Prostate gland (tissue), 2 donors: ENCODE measurements around the gene DPYD. TPM values are rescaled to one million over a fixed set of nuclear protein-coding genes. Genes with fewer than 3 reads are reported as not detected.

Source experiments
- DNase-seq: peaks from one replicate; pipeline ENCODE4 v3.0.0-alpha.2; 2019; ENCODE audit warnings: low spot score
- H3K27ac ChIP-seq, 2 donors: fragments of 200-600 bp; sonication (generic); 2 replicates each; pipeline ENCODE4 v1.5.1; 2017 to 2019
- H3K27me3 ChIP-seq: fragments of 200-600 bp; sonication (generic); replicated peaks from 2 replicates; pipeline ENCODE4 v1.5.1; 2019; ENCODE audit not compliant: insufficient read depth
- H3K36me3 ChIP-seq, 2 donors: fragments of 200-600 bp; sonication (generic); 1 replicate in 1 of 2; 2 replicates in 1 of 2; pipeline versions ENCODE4 v1.5.1 to v1.8.1; 2017 to 2019
- H3K4me1 ChIP-seq: fragments of 200-600 bp; sonication (generic); replicated peaks from 2 replicates; pipeline ENCODE4 v1.5.1; 2019
- H3K4me3 ChIP-seq, 2 donors: fragments of 200-600 bp; sonication (generic); 2 replicates each; pipeline ENCODE4 v1.5.1; 2017 to 2019
- H3K9me3 ChIP-seq: fragments of 200-600 bp; sonication (generic); 2 replicates; pipeline ENCODE4 v1.5.1; 2017
- CTCF ChIP-seq, 4 experiments: fragments of 200-600 bp in 2 of 4; fragments of 450-650 bp in 2 of 4; sonication (generic) in 2 of 4; IDR thresholded peaks; 1 replicate in 3 of 4; 2 replicates in 1 of 4; pipeline ENCODE4 v1.5.1; 2016 to 2019; ENCODE audit warnings: antibody characterized with exemption in 4 of 4, mild to moderate bottlenecking in 2 of 4, moderate library complexity in 2 of 4
- POLR2A ChIP-seq: fragments of 450-650 bp; IDR thresholded peaks from one replicate; pipeline ENCODE4 v1.6.1; 2016; ENCODE audit warnings: antibody characterized with exemption, mild to moderate bottlenecking
- POLR2AphosphoS5 ChIP-seq: sonication (generic); formaldehyde crosslinking; IDR thresholded peaks from one replicate; pipeline ENCODE4 v1.6.1; 2017; ENCODE audit warnings: antibody characterized with exemption
- WGBS: methylation state at CpG from one replicate; pipeline ENCODE4 v1.1.5; 2018; 5-methylcytosine and 5-hydroxymethylcytosine counted together
- intact Hi-C: fragments of 100-400 bp; cut with DNase I; formaldehyde crosslinking; loops from one replicate; pipeline ENCODE4 v1.14.2; 2022
- total RNA-seq, 2 donors: library from RNA; depleted of rRNA; stranded (reverse); fragments of >200 nt; gene quantifications; one replicate each; pipeline ENCODE4 v1.1.0, GENCODE V29; 2016

The DPYD gene
- total RNA-seq, 2 donors from 2014 or later, result 18.2 to 19.7 TPM

- H3K9me3 ChIP-seq, result no peaks in the 10 kb centered on the region
- H3K36me3 ChIP-seq, result no peaks in the 10 kb centered on the region
- H3K27me3 ChIP-seq, result no peaks in the 10 kb centered on the region
- DNase-seq, result no peak
- H3K4me3 ChIP-seq, result no peak overlapping the region
- no peak for TF ChIP-seq CTCF (IDR thresholded peaks at IDR 0.05)
- TF ChIP-seq POLR2AphosphoS5, result no peak
- no peak for TF ChIP-seq POLR2A
- no peaks in the 10 kb centered on the region for H3K4me1 ChIP-seq
- H3K27ac ChIP-seq, result no peak overlapping the region
- intact Hi-C loops, result no loop called here
Measured at GRCh38 chr1:97392701-97393100, 528.1 kb downstream of the DPYD start.

DNA sequence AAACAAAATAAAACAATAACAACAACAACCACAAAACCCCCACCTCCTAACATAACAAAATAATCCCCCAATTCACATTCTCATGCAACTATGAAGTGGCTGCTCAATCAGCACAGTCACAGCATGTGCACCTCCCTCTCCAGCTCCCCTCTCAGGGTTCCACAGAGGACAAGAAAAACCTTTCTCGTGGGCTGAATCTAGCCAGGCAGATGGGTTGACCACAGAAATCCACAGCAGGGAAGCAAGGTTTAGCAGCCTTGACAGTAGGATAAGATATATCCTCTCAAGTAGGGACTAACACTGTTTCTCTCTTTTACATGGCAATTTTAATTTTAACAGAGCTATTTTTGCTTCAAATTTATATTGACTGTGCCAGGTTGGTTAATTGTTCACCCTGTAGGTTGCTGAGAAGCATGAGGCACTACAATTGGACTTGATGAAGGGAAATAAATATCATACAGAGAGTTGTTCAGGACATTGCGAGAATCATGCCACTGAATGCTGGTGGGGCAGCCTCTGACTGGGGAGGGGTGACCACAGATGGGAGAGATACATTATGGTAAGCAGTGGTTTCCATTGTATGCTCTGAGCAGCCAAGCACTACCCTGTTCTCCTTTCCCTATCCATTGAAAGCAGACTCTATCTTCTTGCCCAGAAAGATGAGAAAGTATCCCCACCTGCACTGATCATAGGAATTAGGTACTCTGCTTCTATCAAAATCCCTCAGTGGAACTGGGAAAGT lies 535.1 kb downstream of the DPYD start:
- Histone ChIP-seq H3K36me3 (no peaks in the 10 kb centered on the region), H3K4me3 (no peak overlapping the region), H3K9me3 (no peaks in the 10 kb centered on the region), H3K4me1 (no peaks in the 10 kb centered on the region), H3K27ac (no peak overlapping the region), H3K27me3 (no peaks in the 10 kb centered on the region)
- TF ChIP-seq POLR2A, result no peak
- no peak for TF ChIP-seq CTCF (IDR thresholded peaks at IDR 0.05)
- no peak for TF ChIP-seq POLR2AphosphoS5
- WGBS, result 81% methylated on average over 2 of the region's 2 CpGs
- intact Hi-C loops, result no loop called here
- no peak for DNase-seq

DNA sequence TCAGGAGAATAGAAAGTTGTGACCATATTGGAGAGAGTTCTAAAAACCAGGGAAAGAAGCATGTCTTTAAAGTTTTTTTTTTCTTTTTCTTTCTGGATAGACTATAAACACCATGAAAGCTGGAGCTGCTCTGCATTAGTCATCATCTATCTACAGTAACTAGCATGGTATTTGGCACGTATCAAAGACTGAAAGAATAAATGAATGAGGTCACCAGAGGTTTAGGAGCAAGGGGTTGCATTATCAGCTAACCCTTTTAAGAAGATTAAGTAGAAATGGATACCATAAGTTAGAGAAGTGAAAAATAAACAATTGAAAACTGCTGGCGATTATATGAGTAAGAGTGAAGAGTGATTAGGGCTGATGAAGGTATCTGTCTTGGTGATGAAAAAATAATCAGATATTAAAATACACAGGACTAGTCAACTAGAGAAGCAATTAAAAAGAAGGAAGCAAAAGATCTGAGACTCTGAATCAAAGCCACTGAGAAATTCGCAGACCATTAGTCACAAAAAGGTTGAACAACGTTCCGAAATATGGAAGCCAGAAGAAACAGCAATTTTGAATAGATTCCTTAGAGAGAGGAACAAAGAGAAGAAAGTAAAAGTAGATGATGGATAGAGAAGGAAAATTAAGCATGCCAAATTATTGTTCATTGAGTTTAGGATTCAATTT lies 536.4 kb downstream of the DPYD start:
- H3K4me1 ChIP-seq, result no peaks in the 10 kb centered on the region
- no peak overlapping the region for H3K27ac ChIP-seq
- intact Hi-C loops, result no loop called here
- DNase-seq, result no peak
- no peaks in the 10 kb centered on the region for H3K36me3 ChIP-seq
- TF ChIP-seq CTCF (IDR thresholded peaks at IDR 0.05) (no peak), POLR2A (no peak), POLR2AphosphoS5 (no peak)
- no peaks in the 10 kb centered on the region for H3K27me3 ChIP-seq
- WGBS, result 72% methylated on average over 5 of the region's 5 CpGs
- H3K4me3 ChIP-seq, result no peak overlapping the region
- no peaks in the 10 kb centered on the region for H3K9me3 ChIP-seq

DNA sequence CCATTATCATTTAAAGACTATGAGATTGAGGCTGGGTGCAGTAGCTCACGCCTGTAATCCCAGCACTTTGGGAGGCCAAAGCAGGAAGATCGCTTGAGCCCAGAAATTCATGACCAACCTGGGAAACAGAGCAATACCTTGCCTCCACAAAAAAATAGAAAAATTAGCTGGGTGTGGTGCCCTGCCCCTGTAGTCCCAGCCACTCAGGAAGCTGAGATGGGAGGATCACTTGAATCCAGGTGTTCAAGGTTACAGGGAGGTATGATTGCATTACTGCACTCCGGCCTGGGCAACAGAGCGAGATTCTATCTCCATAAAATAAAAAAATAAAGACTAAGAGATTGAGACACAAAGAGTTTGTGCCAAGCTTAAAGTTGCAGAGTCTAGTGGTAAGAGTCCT lies 537.0 kb downstream of the DPYD start:
- Histone ChIP-seq H3K4me3 (no peak overlapping the region), H3K27ac (no peak overlapping the region), H3K4me1 (no peaks in the 10 kb centered on the region), H3K27me3 (no peaks in the 10 kb centered on the region), H3K9me3 (no peaks in the 10 kb centered on the region), H3K36me3 (no peaks in the 10 kb centered on the region)
- TF ChIP-seq POLR2AphosphoS5 (no peak), POLR2A (no peak), CTCF (IDR thresholded peaks at IDR 0.05) (no peak)
- intact Hi-C loops, result no loop called here
- no peak for DNase-seq
- WGBS, result 65% methylated on average over 4 of the region's 4 CpGs

GRCh38 chr1:97382206-97382605 lies 538.6 kb downstream of the DPYD start:
- Histone ChIP-seq H3K9me3 (no peaks in the 10 kb centered on the region), H3K4me3 (no peak overlapping the region), H3K27me3 (no peaks in the 10 kb centered on the region), H3K36me3 (no peaks in the 10 kb centered on the region), H3K4me1 (no peaks in the 10 kb centered on the region), H3K27ac (no peak overlapping the region)
- TF ChIP-seq CTCF (IDR thresholded peaks at IDR 0.05), result no peak
- TF ChIP-seq POLR2AphosphoS5, result no peak
- TF ChIP-seq POLR2A, result no peak
- WGBS, result 50% methylated on average over 1 of the region's 1 CpG
- no peak for DNase-seq
- intact Hi-C loops, result no loop called here
